RPMI8226 (cell line): Measurements from ENCODE around the gene WNT11.

ENCODE experiments used
- DNase-seq: peaks from one replicate; pipeline ENCODE4 v3.0.0-alpha.2; 2015

The WNT11 gene

GRCh38 chr11:76152086-76152681, 54.1 kb downstream of the WNT11 start:
- peak; percentile 93 for DNase-seq

- DNase-seq, result no peak
Observed at GRCh38 chr11:76151556-76152085, 54.7 kb downstream of the WNT11 start.

GRCh38 chr11:76150141-76150540, 56.2 kb downstream of the WNT11 start:
- no peak for DNase-seq

- DNase-seq, result no peak
Observed at GRCh38 chr11:76149713-76150112, 56.6 kb downstream of the WNT11 start.

GRCh38 chr11:76148941-76149613, 57.2 kb downstream of the WNT11 start:
- DNase-seq, result no peak

- peak; percentile 32 for DNase-seq
Observed at GRCh38 chr11:76148231-76148630, 58.1 kb downstream of the WNT11 start.

- DNase-seq, result no peak
Observed at GRCh38 chr11:76147106-76147740, 59.1 kb downstream of the WNT11 start.

GRCh38 chr11:76143274-76143673, 63.0 kb downstream of the WNT11 start:
- DNase-seq, result no peak

GRCh38 chr11:76141901-76142588, 64.3 kb downstream of the WNT11 start:
- no peak for DNase-seq

GRCh38 chr11:76140912-76141574, 65.3 kb downstream of the WNT11 start:
- no peak for DNase-seq

GRCh38 chr11:76139314-76139713, 67.0 kb downstream of the WNT11 start:
- DNase-seq, result no peak
